WERI-Rb-1 (cell line): ENCODE results near the gene FAM20C.

Experiments used
- DNase-seq: peaks from one replicate; pipeline ENCODE4 v3.0.0-alpha.2; 2020
- H3K27ac ChIP-seq: fragments of 250-450 bp; sonication (Bioruptor Pico); 2 replicates; pipeline ENCODE4 v1.5.1; 2020; ENCODE audit warnings: mild to moderate bottlenecking, moderate library complexity
- H3K27me3 ChIP-seq: fragments of 250-450 bp; sonication (Bioruptor Pico); 2 replicates; pipeline ENCODE4 v1.5.1; 2021; ENCODE audit warnings: mild to moderate bottlenecking, low read depth, moderate library complexity; ENCODE audit not compliant: insufficient read depth, severe bottlenecking
- H3K36me3 ChIP-seq: fragments of 250-450 bp; sonication (Bioruptor Pico); 2 replicates; pipeline ENCODE4 v1.5.1; 2020; ENCODE audit warnings: mild to moderate bottlenecking, moderate library complexity
- H3K4me3 ChIP-seq: 2 replicates; pipeline ENCODE4 v1.5.1; 2011; ENCODE audit warnings: low read depth, mild to moderate bottlenecking, control low read depth, low read length
- H3K9me3 ChIP-seq: fragments of 250-450 bp; sonication (Bioruptor Pico); 2 replicates; pipeline ENCODE4 v1.5.1; 2021; ENCODE audit warnings: mild to moderate bottlenecking, moderate library complexity; ENCODE audit not compliant: severe bottlenecking
- TF ChIP-seq, protein P1 (sequence below): IDR thresholded peaks from 2 replicates; pipeline ENCODE4 v1.5.1; 2011; ENCODE audit warnings: low read depth, mild to moderate bottlenecking, control low read depth, inconsistent platforms, low read length

The FAM20C gene

DNA sequence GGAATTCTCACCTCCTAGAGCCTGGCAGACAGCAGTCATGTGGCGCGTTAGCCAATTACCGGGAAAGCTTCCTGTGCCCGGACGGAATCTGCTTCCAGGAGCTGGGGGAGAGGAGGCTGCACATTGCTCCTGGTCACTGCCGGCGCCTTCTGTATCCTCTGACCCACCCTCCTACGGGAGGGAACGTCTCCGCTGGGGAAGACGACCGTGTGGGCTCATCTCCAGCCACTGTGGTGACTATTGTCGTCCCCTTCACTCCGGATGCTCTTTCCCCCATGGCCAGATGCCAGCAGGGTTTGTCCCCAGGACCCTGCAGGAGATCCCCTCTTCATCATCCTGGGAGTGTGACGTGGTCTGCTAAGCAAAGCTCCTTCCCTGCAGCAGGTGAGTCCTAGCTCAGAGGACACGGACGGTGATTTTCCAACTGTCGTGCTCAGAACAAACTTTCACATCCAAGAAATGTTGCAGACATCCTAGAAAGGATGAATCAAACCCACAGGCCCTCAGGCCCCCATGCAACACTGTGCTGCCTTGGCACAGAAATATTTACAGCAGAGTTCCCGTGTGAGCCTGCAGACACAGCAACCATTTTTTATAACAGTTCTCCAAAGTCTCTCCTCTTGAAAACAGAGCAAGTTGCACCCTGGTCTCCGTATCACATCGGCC is 29.6 kb upstream of the FAM20C start:
- Histone ChIP-seq H3K27ac (no peak overlapping the region), H3K36me3 (no peaks in the 10 kb centered on the region), H3K4me3 (no peak overlapping the region), H3K27me3 (no peaks in the 10 kb centered on the region), H3K9me3 (no peaks in the 10 kb centered on the region)
- DNase-seq = no peak
- TF ChIP-seq, protein P1, sequence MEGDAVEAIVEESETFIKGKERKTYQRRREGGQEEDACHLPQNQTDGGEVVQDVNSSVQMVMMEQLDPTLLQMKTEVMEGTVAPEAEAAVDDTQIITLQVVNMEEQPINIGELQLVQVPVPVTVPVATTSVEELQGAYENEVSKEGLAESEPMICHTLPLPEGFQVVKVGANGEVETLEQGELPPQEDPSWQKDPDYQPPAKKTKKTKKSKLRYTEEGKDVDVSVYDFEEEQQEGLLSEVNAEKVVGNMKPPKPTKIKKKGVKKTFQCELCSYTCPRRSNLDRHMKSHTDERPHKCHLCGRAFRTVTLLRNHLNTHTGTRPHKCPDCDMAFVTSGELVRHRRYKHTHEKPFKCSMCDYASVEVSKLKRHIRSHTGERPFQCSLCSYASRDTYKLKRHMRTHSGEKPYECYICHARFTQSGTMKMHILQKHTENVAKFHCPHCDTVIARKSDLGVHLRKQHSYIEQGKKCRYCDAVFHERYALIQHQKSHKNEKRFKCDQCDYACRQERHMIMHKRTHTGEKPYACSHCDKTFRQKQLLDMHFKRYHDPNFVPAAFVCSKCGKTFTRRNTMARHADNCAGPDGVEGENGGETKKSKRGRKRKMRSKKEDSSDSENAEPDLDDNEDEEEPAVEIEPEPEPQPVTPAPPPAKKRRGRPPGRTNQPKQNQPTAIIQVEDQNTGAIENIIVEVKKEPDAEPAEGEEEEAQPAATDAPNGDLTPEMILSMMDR = no peak

DNA sequence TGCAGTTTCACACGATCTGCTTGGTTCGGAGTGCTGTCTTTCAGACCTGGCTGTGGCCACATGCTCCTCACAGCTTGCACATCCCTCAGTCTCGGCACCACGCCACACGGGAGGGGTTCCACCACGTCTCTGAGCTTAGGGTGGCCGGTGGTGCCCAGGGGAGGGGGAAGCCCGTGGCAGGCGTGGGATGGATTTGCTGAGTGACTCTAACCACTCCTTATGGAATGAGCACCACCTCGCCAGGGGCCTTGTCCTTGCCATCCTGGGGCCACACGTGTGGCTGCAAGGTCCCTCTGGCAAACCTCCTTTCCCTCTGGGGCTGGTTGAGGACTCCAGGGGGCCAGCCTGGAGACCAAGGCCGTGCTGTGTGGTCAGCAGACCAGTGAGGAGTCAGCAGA is 29.1 kb upstream of the FAM20C start:
- TF ChIP-seq, protein P1 = no peak
- Histone ChIP-seq H3K27me3 (no peaks in the 10 kb centered on the region), H3K9me3 (no peaks in the 10 kb centered on the region), H3K4me3 (no peak overlapping the region), H3K27ac (no peak overlapping the region), H3K36me3 (no peaks in the 10 kb centered on the region)
- no peak for DNase-seq

DNA sequence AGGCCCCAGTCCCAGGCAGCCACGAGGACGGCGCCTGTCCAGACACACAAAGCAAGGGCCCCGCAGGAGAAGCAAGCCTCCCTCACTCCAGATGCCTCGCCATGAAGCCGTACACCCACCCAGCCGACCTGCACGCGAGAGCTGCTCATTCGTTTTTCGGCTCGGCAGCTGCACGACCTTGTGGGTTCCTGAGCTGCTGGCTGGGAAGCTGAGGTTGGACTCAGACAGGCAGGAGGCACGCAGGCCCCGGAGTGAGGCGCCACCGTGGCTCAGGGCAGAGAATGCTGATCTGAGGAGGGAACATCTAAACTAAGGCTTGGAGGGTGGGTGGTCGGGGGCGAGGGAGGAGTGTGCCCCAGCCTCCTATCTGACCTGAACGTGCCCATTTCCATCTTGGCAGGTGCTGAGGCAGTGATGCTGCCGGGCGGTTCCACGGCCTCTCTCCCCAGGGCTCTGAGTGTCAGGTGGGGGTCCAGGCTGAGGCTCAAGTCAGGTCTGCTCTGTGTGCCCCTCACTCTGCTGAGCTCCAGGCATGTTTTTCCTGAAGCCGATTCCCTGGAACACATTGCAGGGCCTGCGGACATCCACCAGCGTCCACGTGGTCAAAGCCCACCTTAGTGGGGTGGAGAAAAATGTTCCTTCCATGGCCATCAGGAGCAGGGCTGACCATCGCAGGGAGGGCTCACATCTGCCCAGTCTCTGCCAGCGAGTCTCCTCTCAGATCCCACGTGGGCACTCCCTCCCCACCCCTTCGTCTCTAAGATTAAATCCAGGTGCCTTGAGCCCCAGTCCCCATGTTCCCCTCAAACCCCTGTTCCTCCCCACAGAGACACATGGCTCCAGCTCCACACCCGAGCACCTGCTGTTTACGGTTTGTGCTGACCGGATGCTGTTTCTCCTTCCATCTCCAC is 28.1 kb upstream of the FAM20C start:
- Histone ChIP-seq H3K4me3 (no peak overlapping the region), H3K27me3 (no peaks in the 10 kb centered on the region), H3K9me3 (no peaks in the 10 kb centered on the region), H3K36me3 (no peaks in the 10 kb centered on the region), H3K27ac (no peak overlapping the region)
- DNase-seq = no peak
- TF ChIP-seq, protein P1 = no peak

DNA sequence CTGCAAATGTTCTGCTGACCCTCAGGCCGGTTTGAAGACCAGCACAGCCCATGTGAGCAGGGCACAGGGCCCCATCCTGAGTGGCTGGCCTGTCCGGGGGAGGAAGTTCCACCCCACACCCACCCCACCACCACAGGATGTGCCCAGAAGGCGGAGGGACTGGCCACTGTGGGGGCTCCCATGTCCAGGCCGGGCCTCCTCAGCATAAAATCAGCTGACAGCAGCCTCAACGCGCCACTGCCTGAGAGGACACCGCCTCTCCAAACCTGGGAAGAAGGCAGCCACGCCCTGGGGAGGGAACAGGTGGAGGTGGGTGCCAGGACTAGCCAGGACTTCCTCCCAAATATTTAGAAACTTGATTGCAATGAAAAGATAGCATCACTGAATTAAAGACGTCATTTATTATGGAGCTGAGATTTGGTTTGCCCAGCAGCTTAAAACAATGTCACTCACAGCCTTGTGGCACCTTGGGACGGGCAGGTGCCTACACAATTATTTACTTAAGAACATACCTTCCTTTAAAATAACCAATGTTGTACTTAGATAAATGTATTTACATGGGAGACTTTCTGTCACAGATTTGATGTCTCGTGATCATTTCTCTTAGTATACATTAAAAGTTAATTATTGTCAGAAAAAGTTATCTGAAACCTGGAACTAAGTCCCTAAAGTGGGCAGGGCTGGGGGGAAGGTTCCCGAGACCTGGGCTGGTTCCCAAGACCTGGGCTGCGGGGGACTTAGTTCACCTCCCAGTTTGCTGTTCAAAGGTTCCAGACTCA is 27.3 kb upstream of the FAM20C start:
- no peaks in the 10 kb centered on the region for H3K9me3 ChIP-seq
- H3K4me3 ChIP-seq = no peak overlapping the region
- TF ChIP-seq, protein P1 = no peak
- no peaks in the 10 kb centered on the region for H3K36me3 ChIP-seq
- no peaks in the 10 kb centered on the region for H3K27me3 ChIP-seq
- H3K27ac ChIP-seq = peak overlapping the region; percentile 71
- DNase-seq = no peak

DNA sequence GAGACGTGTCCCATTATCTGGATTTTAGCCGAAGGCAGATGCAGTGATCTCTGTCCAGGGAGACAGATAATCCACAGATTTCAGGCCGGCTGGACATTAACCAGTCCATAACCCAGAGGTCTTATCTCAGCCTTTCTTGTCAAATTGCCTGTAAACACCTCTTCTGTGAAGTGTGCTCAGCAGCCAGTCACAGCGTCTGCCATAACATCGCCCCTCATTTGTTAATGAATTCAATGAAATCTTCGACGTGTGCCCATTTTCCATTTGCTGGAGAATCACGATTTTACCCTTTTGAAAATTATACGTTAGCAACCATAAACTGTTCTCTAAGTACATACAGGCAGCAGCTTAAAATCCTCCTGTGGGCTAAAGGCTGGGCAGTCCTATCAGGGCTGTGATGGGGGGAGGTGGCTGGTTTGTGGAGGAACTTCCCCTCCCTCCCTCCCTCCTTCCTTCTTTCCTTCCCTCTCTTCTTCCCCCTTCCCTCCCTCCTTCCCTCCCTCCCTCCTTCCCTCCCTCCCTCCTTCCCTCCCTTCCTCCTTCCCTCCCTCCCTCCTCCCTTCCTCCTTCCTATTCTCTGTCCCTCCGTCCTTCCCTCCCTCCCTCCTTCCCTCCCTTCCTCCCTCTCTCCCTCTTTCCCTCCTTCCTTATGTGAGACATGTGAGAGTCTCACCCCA is 26.6 kb upstream of the FAM20C start:
- Histone ChIP-seq H3K36me3 (no peaks in the 10 kb centered on the region), H3K27ac (peak overlapping the region; percentile 71), H3K4me3 (no peak overlapping the region; the same call in 1 of the 2 replicates), H3K9me3 (no peaks in the 10 kb centered on the region), H3K27me3 (no peaks in the 10 kb centered on the region)
- peak; percentile 60 for DNase-seq
- TF ChIP-seq, protein P1 = no peak
